ENCODE data around the gene ZNF655.

ZNF655 gene

DNA sequence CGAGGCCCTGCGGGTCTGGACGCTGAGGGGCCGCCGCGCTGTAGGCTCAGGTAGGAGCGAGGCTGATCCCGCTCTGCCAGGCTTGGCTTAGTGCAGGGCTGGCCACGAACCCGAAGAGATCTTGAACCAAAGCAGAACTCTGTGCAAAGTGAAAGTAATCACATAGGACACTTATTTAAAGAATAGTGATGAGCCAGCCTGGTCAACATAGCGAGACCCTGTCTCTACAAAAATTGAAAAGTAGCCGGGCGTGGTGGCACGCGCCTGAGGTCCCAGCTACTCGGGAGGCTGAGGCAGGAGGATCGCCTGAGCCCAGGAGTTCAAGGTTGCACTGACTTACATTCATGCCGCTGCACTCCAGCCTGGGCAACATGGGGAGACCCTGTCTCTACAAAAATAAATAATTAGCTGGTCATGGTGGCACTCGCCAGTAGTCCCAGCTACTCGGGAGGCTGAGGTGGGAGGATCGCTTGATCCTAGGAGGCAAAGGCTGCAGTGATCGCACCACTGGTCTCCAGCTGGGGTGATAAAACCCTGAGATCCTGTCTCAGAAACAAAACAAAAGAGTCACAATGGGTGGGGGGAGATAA, 58.8 kb downstream of the ZNF655 start:
- Histone ChIP-seq H3K4me3 (ENCODE audit: low read depth, low read length) (peak overlapping the region; percentile 88), H3K4me1 (ENCODE audit: control insufficient read depth, insufficient read depth, low read length) (no peaks in the 10 kb centered on the region), H3K27me3 (ENCODE audit: control insufficient read depth, insufficient read depth, low read length) (no peaks in the 10 kb centered on the region), H3K9me3 (ENCODE audit: control insufficient read depth, insufficient read depth, low read length) (no peaks in the 10 kb centered on the region), H3K9ac (ENCODE audit: low read depth, low read length) (peak overlapping the region; percentile 89), H3K36me3 (ENCODE audit: control insufficient read depth, insufficient read depth, low read length) (peaks cover 29% of the 10 kb centered on the region)

DNA sequence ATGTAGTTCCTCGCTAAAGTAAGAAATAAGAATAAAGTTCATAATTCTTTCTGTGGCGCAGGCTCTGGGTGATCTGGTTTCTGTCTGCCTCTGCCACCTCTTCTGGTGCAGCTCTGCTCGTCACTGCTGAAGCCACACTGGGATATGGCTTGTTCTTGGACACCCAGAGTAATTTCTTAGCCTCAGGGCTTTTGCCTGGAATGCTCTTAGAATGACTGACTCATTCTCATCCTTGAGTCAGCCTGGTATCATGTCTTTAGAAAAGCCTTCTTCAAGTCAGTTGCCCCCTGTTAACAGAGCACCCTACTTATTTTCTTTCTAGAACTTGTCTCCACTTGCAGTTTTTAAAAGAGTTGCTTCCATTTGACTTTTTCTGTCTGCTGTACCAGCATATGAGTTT, 60.3 kb downstream of the ZNF655 start:
- no peaks in the 10 kb centered on the region for H3K27me3 ChIP-seq (ENCODE audit: control insufficient read depth, insufficient read depth, low read length)
- H3K36me3 ChIP-seq (ENCODE audit: control insufficient read depth, insufficient read depth, low read length): peaks cover 40% of the 10 kb centered on the region
- H3K4me1 ChIP-seq (ENCODE audit: control insufficient read depth, insufficient read depth, low read length): no peaks in the 10 kb centered on the region
- no peak overlapping the region for H3K4me3 ChIP-seq (ENCODE audit: low read depth, low read length)
- H3K9ac ChIP-seq (ENCODE audit: low read depth, low read length): no peak overlapping the region
- H3K9me3 ChIP-seq (ENCODE audit: control insufficient read depth, insufficient read depth, low read length): no peaks in the 10 kb centered on the region

DNA sequence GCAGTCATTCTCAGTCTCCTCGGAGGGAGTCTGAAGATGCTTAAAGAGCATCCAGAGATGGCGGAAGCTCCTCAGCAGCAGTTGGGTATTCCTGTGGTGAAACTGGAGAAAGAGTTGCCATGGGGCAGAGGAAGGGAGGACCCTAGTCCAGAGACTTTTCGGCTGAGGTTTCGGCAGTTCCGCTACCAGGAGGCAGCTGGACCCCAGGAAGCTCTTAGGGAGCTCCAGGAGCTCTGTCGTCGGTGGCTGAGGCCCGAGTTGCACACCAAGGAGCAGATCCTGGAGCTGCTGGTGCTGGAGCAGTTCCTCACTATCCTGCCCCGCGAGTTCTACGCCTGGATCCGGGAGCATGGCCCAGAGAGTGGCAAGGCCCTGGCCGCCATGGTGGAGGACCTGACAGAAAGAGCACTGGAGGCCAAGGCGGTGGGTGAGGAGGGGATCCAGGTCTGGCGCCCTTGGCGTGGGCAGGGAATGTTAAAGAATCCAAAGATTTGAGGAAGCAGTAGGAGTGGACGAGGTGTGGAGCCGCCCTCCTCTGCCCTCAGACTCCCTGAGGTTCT, 61.2 kb downstream of the ZNF655 start:
- peaks cover 49% of the 10 kb centered on the region for H3K36me3 ChIP-seq (ENCODE audit: control insufficient read depth, insufficient read depth, low read length)

DNA sequence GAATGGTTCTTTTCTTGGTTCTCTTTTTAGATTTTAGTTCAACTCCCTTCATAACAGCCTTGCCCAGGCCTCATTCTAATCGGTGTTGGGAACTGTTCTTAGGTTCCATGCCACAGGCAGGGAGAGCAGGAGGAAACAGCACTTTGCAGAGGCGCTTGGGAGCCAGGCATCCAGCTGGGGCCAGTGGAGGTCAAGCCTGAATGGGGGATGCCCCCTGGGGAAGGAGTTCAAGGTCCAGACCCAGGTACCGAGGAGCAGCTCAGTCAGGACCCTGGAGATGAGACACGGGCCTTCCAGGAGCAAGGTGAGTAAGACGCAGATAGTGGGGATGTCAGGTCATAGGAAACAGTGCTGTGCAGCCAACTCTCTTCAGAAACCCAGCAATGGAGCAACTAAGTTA, 62.8 kb downstream of the ZNF655 start:
- no peaks in the 10 kb centered on the region for H3K27me3 ChIP-seq (ENCODE audit: control insufficient read depth, insufficient read depth, low read length)
- H3K4me1 ChIP-seq (ENCODE audit: control insufficient read depth, insufficient read depth, low read length): no peaks in the 10 kb centered on the region
- peaks cover 65% of the 10 kb centered on the region for H3K36me3 ChIP-seq (ENCODE audit: control insufficient read depth, insufficient read depth, low read length)
- no peaks in the 10 kb centered on the region for H3K9me3 ChIP-seq (ENCODE audit: control insufficient read depth, insufficient read depth, low read length)
- no peak overlapping the region for H3K9ac ChIP-seq (ENCODE audit: low read depth, low read length)
- H3K4me3 ChIP-seq (ENCODE audit: low read depth, low read length): no peak overlapping the region

More for the DNA sequence above, 61.2 kb downstream of the ZNF655 start:
- no peak overlapping the region for H3K9ac ChIP-seq (ENCODE audit: low read depth, low read length)
- no peaks in the 10 kb centered on the region for H3K9me3 ChIP-seq (ENCODE audit: control insufficient read depth, insufficient read depth, low read length)
- no peaks in the 10 kb centered on the region for H3K27me3 ChIP-seq (ENCODE audit: control insufficient read depth, insufficient read depth, low read length)
- no peak overlapping the region for H3K4me3 ChIP-seq (ENCODE audit: low read depth, low read length)
- no peaks in the 10 kb centered on the region for H3K4me1 ChIP-seq (ENCODE audit: control insufficient read depth, insufficient read depth, low read length)

- Histone ChIP-seq H3K9me3 (ENCODE audit: control insufficient read depth, insufficient read depth, low read length) (no peaks in the 10 kb centered on the region), H3K36me3 (ENCODE audit: control insufficient read depth, insufficient read depth, low read length) (peaks cover 70% of the 10 kb centered on the region), H3K4me1 (ENCODE audit: control insufficient read depth, insufficient read depth, low read length) (no peaks in the 10 kb centered on the region), H3K9ac (ENCODE audit: low read depth, low read length) (no peak overlapping the region), H3K4me3 (ENCODE audit: low read depth, low read length) (no peak overlapping the region), H3K27me3 (ENCODE audit: control insufficient read depth, insufficient read depth, low read length) (no peaks in the 10 kb centered on the region)
Observed at GRCh38 chr7:99622596-99622995, 64.2 kb downstream of the ZNF655 start.

DNA sequence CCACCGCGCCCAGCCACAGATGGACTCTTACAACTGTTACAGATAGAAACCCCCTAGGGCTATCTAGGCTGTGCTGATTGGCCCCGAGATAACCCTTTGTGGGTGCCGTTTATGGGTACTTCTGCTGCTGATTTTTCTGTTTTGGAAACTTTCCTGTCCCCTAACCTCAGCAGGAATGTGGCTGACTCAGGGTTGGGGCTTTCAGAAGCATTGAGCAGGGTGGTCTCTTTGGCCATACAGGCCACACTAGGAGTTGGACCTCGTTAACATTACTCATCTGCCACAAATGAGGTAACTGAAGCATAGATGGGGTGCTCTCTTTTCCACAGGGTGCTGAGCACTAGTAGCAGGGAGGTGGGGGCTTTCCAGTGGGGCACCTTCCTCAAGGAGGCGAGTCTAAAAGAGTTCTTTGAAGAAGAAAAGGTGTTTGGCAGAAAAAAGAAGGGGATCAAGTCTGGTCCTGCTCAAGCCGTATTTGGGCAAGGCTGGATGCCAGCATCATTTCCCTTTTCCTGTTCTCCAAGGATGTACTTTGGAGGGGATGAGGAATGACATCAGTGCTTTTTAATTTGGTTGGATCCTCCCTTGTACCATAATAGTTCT, 64.8 kb downstream of the ZNF655 start:
- no peaks in the 10 kb centered on the region for H3K27me3 ChIP-seq (ENCODE audit: control insufficient read depth, insufficient read depth, low read length)
- H3K9me3 ChIP-seq (ENCODE audit: control insufficient read depth, insufficient read depth, low read length): no peaks in the 10 kb centered on the region
- peaks cover 70% of the 10 kb centered on the region for H3K36me3 ChIP-seq (ENCODE audit: control insufficient read depth, insufficient read depth, low read length)
- no peak overlapping the region for H3K4me3 ChIP-seq (ENCODE audit: low read depth, low read length)
- no peaks in the 10 kb centered on the region for H3K4me1 ChIP-seq (ENCODE audit: control insufficient read depth, insufficient read depth, low read length)
- H3K9ac ChIP-seq (ENCODE audit: low read depth, low read length): no peak overlapping the region

GRCh38 chr7:99623702-99624447, 65.4 kb downstream of the ZNF655 start:
- Histone ChIP-seq H3K4me3 (ENCODE audit: low read depth, low read length) (no peak overlapping the region), H3K9ac (ENCODE audit: low read depth, low read length) (no peak overlapping the region), H3K4me1 (ENCODE audit: control insufficient read depth, insufficient read depth, low read length) (peaks cover 4% of the 10 kb centered on the region), H3K9me3 (ENCODE audit: control insufficient read depth, insufficient read depth, low read length) (no peaks in the 10 kb centered on the region), H3K27me3 (ENCODE audit: control insufficient read depth, insufficient read depth, low read length) (no peaks in the 10 kb centered on the region), H3K36me3 (ENCODE audit: control insufficient read depth, insufficient read depth, low read length) (peaks cover 65% of the 10 kb centered on the region)

DNA sequence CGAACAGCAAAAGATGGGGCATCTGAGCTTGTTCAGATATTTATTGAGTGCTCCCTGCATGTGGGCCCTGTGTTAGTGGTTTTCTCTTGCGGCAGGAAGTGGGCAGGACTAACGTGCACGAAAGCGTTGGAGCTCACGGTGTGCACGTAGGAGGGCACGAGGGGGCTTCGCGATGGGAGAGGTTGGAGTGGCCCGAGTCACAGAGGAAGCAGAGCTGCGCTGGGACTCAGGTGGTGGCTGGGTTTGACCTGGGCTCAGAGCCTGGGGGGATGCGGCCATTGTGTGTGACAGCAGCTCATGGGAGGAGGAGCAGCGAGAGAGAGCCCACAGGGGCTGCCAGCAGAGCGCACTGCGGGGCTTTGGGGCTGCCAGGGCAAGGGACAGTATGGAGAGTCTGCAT, 66.0 kb downstream of the ZNF655 start:
- H3K27me3 ChIP-seq (ENCODE audit: control insufficient read depth, insufficient read depth, low read length): no peaks in the 10 kb centered on the region
- peaks cover 62% of the 10 kb centered on the region for H3K36me3 ChIP-seq (ENCODE audit: control insufficient read depth, insufficient read depth, low read length)
- no peak overlapping the region for H3K9ac ChIP-seq (ENCODE audit: low read depth, low read length)
- H3K9me3 ChIP-seq (ENCODE audit: control insufficient read depth, insufficient read depth, low read length): no peaks in the 10 kb centered on the region
- H3K4me3 ChIP-seq (ENCODE audit: low read depth, low read length): no peak overlapping the region
- H3K4me1 ChIP-seq (ENCODE audit: control insufficient read depth, insufficient read depth, low read length): peaks cover 4% of the 10 kb centered on the region

DNA sequence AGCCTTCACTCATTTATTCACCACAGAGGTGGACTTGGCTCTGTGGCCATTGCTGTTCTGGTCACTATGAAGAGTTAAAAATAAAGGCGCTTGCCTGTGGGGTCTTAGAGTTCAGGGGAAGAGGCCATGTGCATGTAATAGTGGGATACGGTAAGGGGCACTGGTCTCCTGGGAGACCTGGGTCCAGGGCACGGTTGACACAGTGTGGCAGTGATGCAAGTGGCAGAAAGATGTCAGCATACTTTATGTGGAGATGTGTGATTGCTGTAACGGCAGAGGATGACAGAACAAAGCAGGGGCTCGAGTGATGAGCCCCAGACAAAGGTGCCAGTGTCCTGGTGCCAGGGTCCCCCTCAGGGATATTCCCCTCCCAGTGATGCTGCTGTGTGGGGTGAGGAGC, 66.9 kb downstream of the ZNF655 start:
- Histone ChIP-seq H3K4me3 (ENCODE audit: low read depth, low read length) (no peak overlapping the region), H3K4me1 (ENCODE audit: control insufficient read depth, insufficient read depth, low read length) (peaks cover 4% of the 10 kb centered on the region), H3K9me3 (ENCODE audit: control insufficient read depth, insufficient read depth, low read length) (no peaks in the 10 kb centered on the region), H3K27me3 (ENCODE audit: control insufficient read depth, insufficient read depth, low read length) (no peaks in the 10 kb centered on the region), H3K9ac (ENCODE audit: low read depth, low read length) (no peak overlapping the region), H3K36me3 (ENCODE audit: control insufficient read depth, insufficient read depth, low read length) (peaks cover 62% of the 10 kb centered on the region)

DNA sequence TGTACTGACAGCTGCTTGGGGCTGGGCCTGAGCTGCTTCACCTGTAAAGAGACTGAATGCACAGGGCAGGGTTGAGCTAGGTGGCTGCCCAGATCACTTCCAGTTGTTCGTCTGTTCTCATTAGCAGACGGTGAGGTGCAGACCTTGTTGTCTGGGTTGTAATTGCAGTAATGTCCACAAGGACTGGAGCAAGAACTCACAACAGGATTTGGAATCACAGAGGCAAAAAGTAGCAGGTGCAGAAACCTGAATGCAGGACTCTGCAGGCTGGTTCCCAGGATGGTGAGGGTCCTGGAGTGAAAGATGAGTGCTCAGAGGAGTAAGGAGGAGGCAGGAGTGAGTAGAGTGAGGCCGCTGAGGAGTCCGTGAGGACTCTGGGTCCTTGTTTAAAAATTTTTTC, 67.5 kb downstream of the ZNF655 start:
- Histone ChIP-seq H3K36me3 (ENCODE audit: control insufficient read depth, insufficient read depth, low read length) (peaks cover 58% of the 10 kb centered on the region), H3K9ac (ENCODE audit: low read depth, low read length) (no peak overlapping the region), H3K9me3 (ENCODE audit: control insufficient read depth, insufficient read depth, low read length) (no peaks in the 10 kb centered on the region), H3K4me1 (ENCODE audit: control insufficient read depth, insufficient read depth, low read length) (peaks cover 4% of the 10 kb centered on the region), H3K4me3 (ENCODE audit: low read depth, low read length) (no peak overlapping the region), H3K27me3 (ENCODE audit: control insufficient read depth, insufficient read depth, low read length) (no peaks in the 10 kb centered on the region)
